MM.1S (cell line): Measurements from ENCODE around the gene AUTS2.

ENCODE experiments used
- DNase-seq: peaks from one replicate; pipeline ENCODE4 v3.0.0-alpha.2; 2015
- H2AFZ ChIP-seq: fragments of 300-600 bp; sonication (generic); 2 replicates; pipeline ENCODE4 v1.6.0; 2016; ENCODE audit warnings: antibody characterized with exemption, low read length
- H3F3A ChIP-seq: fragments of 300-600 bp; sonication (generic); 2 replicates; pipeline ENCODE4 v1.6.1; 2016; ENCODE audit warnings: mild to moderate bottlenecking, antibody characterized with exemption, low read length, moderate library complexity, mixed read lengths; ENCODE audit not compliant: insufficient read depth
- H3K27ac ChIP-seq: fragments of 300-600 bp; sonication (generic); 2 replicates; pipeline ENCODE4 v1.5.1; 2016; ENCODE audit warnings: mild to moderate bottlenecking, low read length
- H3K27me3 ChIP-seq: fragments of 300-600 bp; sonication (generic); replicated peaks from 2 replicates; pipeline ENCODE4 v1.6.0; 2016; ENCODE audit warnings: low read length; ENCODE audit not compliant: insufficient read depth
- H3K36me3 ChIP-seq: fragments of 300-600 bp; sonication (generic); replicated peaks from 2 replicates; pipeline ENCODE4 v1.6.1; 2016; ENCODE audit warnings: mild to moderate bottlenecking, low read length, mixed read lengths; ENCODE audit not compliant: insufficient read depth
- H3K4me1 ChIP-seq: fragments of 300-600 bp; sonication (generic); 2 replicates; pipeline ENCODE4 v1.6.1; 2016; ENCODE audit warnings: low read length, mixed read lengths
- H3K4me2 ChIP-seq: fragments of 300-600 bp; sonication (generic); 2 replicates; pipeline ENCODE4 v1.6.0; 2016; ENCODE audit warnings: low read depth, low read length
- H3K4me3 ChIP-seq: fragments of 300-600 bp; sonication (generic); 2 replicates; pipeline ENCODE4 v1.5.1; 2016; ENCODE audit warnings: low read length, mixed read lengths
- H3K79me2 ChIP-seq: fragments of 300-600 bp; sonication (generic); 2 replicates; pipeline ENCODE4 v1.6.1; 2016; ENCODE audit warnings: mixed run types, low read length, mixed read lengths
- H3K9ac ChIP-seq: fragments of 300-600 bp; sonication (generic); 2 replicates; pipeline ENCODE4 v1.6.1; 2016; ENCODE audit warnings: low read length, mixed read lengths
- H3K9me2 ChIP-seq: fragments of 300-600 bp; sonication (generic); replicated peaks from 2 replicates; pipeline ENCODE4 v1.6.1; 2016; ENCODE audit warnings: mild to moderate bottlenecking, low read length, mixed read lengths; ENCODE audit not compliant: insufficient read depth
- H3K9me3 ChIP-seq: fragments of 300-600 bp; sonication (generic); replicated peaks from 2 replicates; pipeline ENCODE4 v1.6.1; 2016; ENCODE audit warnings: mild to moderate bottlenecking, low read length, mixed read lengths; ENCODE audit not compliant: insufficient read depth
- H4K20me1 ChIP-seq: fragments of 300-600 bp; sonication (generic); 2 replicates; pipeline ENCODE4 v1.6.1; 2016; ENCODE audit warnings: mild to moderate bottlenecking, low read length, moderate library complexity, mixed read lengths; ENCODE audit not compliant: insufficient read depth
- EZH2 ChIP-seq: fragments of 300-600 bp; sonication (generic); optimal IDR thresholded peaks from 2 replicates; pipeline ENCODE3; 2017; ENCODE audit warnings: low read depth, mild to moderate bottlenecking, antibody characterized with exemption, low read length, mixed read lengths
- EZH2phosphoT487 ChIP-seq: fragments of 300-600 bp; sonication (generic); IDR thresholded peaks from 2 replicates; pipeline ENCODE4 v1.6.1; 2018; ENCODE audit warnings: antibody characterized with exemption, low read length
- TF ChIP-seq, protein P1 (sequence below): fragments of 300-600 bp; sonication (generic); IDR thresholded peaks from 2 replicates; pipeline ENCODE4 v1.5.1; 2016; ENCODE audit warnings: antibody characterized with exemption, low read length, mixed read lengths

Gene AUTS2

GRCh38 chr7:70779321-70779720 lies 1181.0 kb downstream of the AUTS2 start:
- TF ChIP-seq EZH2 (no peak), EZH2phosphoT487 (no peak)
- TF ChIP-seq, protein P1, sequence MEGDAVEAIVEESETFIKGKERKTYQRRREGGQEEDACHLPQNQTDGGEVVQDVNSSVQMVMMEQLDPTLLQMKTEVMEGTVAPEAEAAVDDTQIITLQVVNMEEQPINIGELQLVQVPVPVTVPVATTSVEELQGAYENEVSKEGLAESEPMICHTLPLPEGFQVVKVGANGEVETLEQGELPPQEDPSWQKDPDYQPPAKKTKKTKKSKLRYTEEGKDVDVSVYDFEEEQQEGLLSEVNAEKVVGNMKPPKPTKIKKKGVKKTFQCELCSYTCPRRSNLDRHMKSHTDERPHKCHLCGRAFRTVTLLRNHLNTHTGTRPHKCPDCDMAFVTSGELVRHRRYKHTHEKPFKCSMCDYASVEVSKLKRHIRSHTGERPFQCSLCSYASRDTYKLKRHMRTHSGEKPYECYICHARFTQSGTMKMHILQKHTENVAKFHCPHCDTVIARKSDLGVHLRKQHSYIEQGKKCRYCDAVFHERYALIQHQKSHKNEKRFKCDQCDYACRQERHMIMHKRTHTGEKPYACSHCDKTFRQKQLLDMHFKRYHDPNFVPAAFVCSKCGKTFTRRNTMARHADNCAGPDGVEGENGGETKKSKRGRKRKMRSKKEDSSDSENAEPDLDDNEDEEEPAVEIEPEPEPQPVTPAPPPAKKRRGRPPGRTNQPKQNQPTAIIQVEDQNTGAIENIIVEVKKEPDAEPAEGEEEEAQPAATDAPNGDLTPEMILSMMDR = no peak
- H3K9ac ChIP-seq = no peak overlapping the region

DNA sequence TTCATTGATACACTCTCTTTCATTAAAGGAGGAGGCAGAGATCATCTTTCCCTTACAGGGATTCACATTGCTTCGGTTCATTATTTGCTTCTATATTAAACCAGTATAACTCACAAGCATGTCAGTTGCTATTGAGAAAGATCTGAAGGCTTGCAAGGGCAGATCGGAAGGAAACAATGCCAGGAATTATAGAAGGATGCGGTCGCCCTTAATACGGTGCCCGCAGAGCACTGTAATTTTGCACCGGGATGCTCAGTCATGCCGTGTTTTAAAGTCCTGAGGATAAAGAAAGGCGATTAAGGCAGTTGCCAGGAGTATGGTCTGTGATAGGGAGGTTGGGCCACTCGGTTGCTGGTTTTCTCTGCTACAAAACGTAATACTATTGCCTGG lies 1183.6 kb downstream of the AUTS2 start:
- H3K9ac ChIP-seq = no peak overlapping the region
- no peaks in the 10 kb centered on the region for H3K79me2 ChIP-seq
- peaks cover 32% of the 10 kb centered on the region for H3K36me3 ChIP-seq
- no peak overlapping the region for H3K4me3 ChIP-seq
- H3K4me2 ChIP-seq = no peak overlapping the region
- no peaks in the 10 kb centered on the region for H3K4me1 ChIP-seq
- H4K20me1 ChIP-seq = no peaks in the 10 kb centered on the region
- H2AFZ ChIP-seq = no peak overlapping the region
- no peaks in the 10 kb centered on the region for H3K27me3 ChIP-seq
- H3F3A ChIP-seq = no peaks in the 10 kb centered on the region
- no peak for DNase-seq
- H3K9me3 ChIP-seq = no peaks in the 10 kb centered on the region
- H3K9me2 ChIP-seq = no peaks in the 10 kb centered on the region
- H3K27ac ChIP-seq = no peak overlapping the region
- TF ChIP-seq EZH2phosphoT487 = no peak
- no peak for TF ChIP-seq EZH2
- TF ChIP-seq, protein P1 = no peak

More at GRCh38 chr7:70779321-70779720, 1181.0 kb downstream of the AUTS2 start:
- no peaks in the 10 kb centered on the region for H3K27me3 ChIP-seq
- no peaks in the 10 kb centered on the region for H3F3A ChIP-seq
- peaks cover 18% of the 10 kb centered on the region; the same call in 1 of the 2 replicates for H3K36me3 ChIP-seq
- no peak overlapping the region for H3K27ac ChIP-seq
- no peak overlapping the region for H2AFZ ChIP-seq
- H3K4me1 ChIP-seq = no peaks in the 10 kb centered on the region
- H3K79me2 ChIP-seq = no peaks in the 10 kb centered on the region
- H3K4me3 ChIP-seq = no peak overlapping the region
- no peaks in the 10 kb centered on the region for H3K9me3 ChIP-seq
- no peak for DNase-seq
- no peak overlapping the region for H3K4me2 ChIP-seq
- H4K20me1 ChIP-seq = no peaks in the 10 kb centered on the region
- H3K9me2 ChIP-seq = no peaks in the 10 kb centered on the region

- Histone ChIP-seq H4K20me1 (no peaks in the 10 kb centered on the region), H3K27me3 (no peaks in the 10 kb centered on the region), H3K27ac (no peak overlapping the region), H3K9ac (no peak overlapping the region), H3K9me2 (no peaks in the 10 kb centered on the region), H3K9me3 (no peaks in the 10 kb centered on the region), H3F3A (no peaks in the 10 kb centered on the region), H3K79me2 (no peaks in the 10 kb centered on the region), H3K36me3 (peaks cover 32% of the 10 kb centered on the region), H2AFZ (no peak overlapping the region), H3K4me3 (no peak overlapping the region), H3K4me2 (no peak overlapping the region), H3K4me1 (no peaks in the 10 kb centered on the region)
- no peak for DNase-seq
- TF ChIP-seq, protein P1 = no peak
- no peak for TF ChIP-seq EZH2phosphoT487
- TF ChIP-seq EZH2 = no peak
Measured at GRCh38 chr7:70782796-70783195, 1184.5 kb downstream of the AUTS2 start.
